Kasumi-1 (cell line): ENCODE results near the gene ATP6V0C.

Experiments
- DNase-seq, 2 experiments: peaks; one replicate each; lab custom pipeline; 2025; lab: John Stamatoyannopoulos, UW

Gene ATP6V0C

DNA sequence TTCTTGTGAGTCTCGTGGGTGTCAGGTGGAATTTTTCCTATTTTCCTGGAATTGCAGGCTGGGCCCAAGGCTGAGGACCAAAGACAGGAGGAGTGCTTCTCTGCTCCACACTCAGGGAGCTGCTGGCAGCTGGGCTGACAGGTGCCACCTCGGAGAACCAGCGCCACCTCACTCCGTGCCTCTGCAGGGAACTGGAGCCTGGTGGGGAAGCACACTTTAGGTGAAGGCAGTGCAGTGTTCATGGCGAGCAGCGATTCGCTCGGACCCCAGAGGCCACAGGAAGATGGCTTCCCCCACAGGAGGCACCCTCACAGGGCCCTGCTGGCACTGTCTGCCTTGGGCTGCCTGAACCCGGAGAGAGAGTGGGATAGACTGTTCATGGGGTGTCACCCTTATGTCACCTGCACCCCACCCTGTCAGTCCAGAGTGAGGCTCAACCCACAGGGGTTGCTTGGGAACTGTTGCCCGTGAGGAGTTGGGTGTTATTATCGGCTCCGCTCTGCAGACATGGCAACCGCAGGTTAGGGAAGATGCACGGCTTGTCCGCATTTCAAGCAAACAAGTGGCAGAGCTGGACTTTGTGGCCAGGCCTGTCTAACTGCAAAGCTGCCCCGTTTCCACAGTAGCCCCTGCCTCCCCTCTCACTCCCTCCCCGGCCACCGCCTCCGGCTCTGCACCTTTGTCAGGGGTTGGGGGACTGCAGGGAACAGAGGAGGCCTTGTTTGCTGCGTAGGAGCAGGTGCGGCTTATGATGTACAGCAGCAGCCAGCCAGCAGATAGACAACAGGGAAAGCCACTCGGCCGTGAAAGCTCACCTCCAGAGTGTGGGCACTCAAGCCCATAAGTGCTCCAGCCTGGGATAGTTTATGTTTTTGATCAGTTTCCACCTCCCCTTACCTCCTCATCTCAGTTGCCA lies 23.3 kb upstream of the ATP6V0C start:
- DNase-seq, result no peak

- no peak for DNase-seq
These were observed 21.5 kb upstream of the ATP6V0C start for GRCh38 chr16:2492292-2492691.

- no peak for DNase-seq
These were observed 20.1 kb upstream of the ATP6V0C start for GRCh38 chr16:2493605-2494004.

DNA sequence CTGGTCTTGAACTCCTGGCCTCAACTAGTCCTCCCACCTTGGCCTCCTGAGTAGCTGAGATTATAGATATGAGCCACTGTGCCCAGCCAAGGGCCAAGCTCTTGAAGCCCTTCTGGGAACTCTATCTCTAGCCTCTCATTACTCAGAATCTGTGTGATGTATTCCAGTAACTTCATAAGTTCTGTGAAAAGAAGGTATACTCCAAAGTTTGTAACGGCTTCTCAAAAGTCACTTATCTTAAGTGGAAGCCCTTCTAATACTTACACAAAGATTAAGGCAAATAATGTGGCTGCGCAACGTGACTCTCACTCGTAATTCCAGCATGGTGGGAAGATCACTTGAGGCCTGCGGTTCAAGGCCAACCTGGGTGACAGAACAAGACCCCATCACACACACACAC lies 19.1 kb upstream of the ATP6V0C start:
- DNase-seq, result no peak

- DNase-seq, result no peak
These were observed 18.7 kb upstream of the ATP6V0C start for GRCh38 chr16:2495041-2495440.

- DNase-seq, result no peak
These were observed 17.3 kb upstream of the ATP6V0C start for GRCh38 chr16:2496223-2497115.

- no peak for DNase-seq
These were observed 16.6 kb upstream of the ATP6V0C start for GRCh38 chr16:2497116-2497630.

GRCh38 chr16:2497695-2498484 lies 15.9 kb upstream of the ATP6V0C start:
- DNase-seq, result no peak

GRCh38 chr16:2498531-2499253 lies 15.1 kb upstream of the ATP6V0C start:
- DNase-seq, result no peak

DNA sequence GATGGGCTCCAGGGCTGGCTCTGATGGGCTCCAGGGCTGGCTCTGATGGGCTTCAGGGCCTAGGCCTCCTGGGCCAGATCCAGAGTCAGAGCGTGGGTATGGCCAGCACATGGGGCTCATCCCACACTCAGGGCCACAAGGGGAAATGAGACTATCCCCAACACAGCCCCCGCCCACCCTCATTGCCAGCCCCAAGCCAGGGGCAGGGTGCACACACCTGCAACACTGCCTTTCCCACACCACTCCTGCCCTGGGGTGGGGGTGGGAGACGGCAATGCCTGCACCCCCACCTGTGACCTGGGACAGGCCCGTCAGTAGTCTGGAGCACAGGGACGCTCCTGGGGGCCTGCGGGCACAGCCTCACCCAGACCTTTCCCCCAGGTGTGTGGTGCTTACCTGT lies 14.3 kb upstream of the ATP6V0C start:
- DNase-seq, result no peak

GRCh38 chr16:2499890-2500429 lies 13.8 kb upstream of the ATP6V0C start:
- DNase-seq, result no peak

GRCh38 chr16:2500430-2500917 lies 13.3 kb upstream of the ATP6V0C start:
- no peak for DNase-seq

- DNase-seq, result peak; percentile 35 to 55
These were observed 12.6 kb upstream of the ATP6V0C start for GRCh38 chr16:2500918-2501750.

DNA sequence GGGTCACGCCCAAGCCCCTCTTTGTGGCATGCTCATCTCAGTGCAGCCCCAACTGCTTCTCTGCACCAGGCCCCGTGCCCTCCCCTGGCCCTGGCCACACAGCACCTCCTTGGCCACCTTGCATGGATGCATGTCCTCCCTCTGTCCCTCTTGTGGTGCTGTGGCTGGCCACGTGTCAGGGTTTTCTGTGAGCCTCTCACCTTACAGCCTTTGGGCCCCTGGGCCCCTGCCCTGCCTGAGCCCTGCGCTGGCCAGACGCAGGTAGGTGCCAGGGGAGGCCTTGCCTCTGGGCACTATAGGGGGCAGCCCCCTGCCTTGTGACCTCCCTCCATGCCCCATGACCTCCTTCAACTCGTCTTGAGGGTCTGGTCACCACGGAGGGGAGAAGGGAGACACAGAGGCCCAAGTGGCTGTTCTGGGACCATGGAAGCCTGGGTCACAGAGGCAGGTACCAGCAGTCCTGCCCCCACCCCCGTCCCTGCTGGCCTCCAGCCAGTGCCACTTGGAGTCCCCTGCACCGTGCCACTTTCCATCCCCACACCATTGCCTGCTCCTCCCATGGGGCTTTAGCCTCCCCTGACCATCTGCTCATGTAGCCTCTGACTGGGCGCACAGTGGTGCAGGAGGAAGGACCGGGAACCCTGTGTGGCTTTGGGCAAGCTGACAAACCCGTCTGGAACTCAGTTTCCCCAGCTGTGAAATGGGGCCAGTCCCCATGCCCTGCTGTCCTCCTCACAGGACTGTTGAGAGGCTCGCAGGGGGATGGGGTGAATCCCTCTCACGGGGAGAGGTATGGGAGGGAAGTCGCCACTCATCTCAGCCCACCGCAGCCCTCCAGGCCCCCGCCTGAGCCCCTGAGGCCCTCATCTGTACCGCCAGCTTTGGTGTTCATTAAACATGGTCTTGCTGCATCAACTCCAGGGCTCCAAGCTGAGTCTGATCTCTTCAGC lies 11.5 kb upstream of the ATP6V0C start:
- no peak for DNase-seq

DNA sequence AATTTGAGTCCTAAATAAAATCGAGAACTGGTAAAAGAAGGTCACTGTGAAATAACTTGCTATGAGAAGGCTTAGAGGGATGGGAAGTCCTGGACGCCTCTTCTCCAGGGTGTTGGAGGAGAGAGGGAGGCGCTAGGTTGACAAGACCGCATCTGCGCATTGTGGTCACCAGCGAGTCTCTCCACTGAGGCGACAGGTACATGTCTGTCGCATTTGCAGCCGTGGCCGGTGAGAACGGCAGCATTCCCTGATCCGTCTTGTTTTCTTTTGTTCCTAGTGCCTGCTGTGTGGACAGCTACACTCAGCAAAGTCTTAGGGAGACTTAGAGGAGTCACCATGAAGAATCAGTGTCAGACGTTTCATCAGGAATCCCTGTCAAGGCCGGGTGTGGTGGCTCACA lies 8.1 kb upstream of the ATP6V0C start:
- no peak for DNase-seq

DNA sequence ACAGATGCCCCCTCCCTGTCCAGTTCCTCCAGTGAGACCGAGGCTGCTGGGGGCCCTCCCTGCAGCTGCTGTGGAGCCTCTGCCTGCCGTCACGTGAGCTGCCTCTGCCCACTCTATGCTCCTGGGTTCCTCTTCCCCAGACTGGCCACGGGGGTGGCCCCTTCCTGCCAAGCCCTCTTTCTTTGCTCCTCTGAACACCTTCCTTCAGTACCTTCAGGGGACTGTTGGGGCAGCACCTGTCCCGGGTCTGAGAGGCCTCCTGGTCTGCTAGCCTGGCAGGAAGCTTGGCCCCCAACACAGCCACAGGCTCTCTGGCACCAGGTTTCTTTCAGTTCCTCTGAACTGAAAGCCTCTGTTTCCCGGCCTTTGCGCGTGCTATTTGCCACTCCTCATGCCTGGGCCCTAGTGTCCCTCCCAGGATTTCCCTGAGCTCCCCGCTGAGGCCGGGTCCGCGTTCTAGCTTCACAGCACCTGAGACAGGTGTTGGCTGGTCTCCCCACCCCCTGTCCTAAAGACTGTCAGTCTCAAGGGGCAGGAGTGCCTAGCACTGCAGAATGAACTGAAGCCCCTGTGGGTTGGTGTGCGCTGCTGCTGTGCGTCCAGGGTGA lies 6.6 kb upstream of the ATP6V0C start:
- DNase-seq, result peak in 1 of 2 experiments; percentile 24

GRCh38 chr16:2507665-2508064 lies 6.1 kb upstream of the ATP6V0C start:
- DNase-seq, result no peak

DNA sequence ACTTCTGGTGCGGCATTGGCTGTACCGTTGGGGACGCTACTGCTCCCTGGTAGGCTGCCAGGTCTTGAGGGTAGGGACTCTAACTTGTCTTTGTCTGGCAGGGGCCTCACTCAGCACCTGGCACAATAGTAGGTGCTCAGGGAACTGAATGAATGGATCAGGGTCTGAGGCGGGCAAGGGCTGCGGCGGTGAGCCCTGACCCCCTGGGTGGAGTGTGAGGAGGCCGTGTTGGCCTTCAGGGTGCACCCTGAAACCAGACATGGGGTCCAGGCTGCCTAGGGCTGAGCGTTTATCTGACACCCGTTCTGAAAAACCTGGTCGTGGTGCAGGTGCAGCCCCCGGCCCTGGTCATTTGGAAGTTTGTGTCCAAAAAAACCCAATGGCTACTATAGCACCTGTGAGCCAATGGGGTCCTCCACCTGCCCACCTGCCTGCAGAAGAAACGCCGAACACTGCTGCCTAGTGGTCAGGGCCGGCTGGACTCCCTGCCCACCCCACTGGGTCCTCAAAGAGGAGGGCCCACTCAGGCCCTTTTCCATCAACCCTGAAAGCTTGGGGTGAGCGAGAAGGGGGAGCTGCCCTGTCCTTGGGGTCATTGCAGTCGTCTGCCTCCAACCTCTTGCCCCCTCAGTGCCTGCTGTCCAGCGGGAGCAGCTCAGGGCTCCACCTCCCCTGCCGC lies 4.9 kb upstream of the ATP6V0C start:
- no peak for DNase-seq
